ENCODE data around the gene KYAT1.
"Not testable (repeated sequence)": the region's sequence is repeated elsewhere in the genome, so short reads cannot be mapped to it uniquely, and the experiment has no call there.

KYAT1 gene

DNA sequence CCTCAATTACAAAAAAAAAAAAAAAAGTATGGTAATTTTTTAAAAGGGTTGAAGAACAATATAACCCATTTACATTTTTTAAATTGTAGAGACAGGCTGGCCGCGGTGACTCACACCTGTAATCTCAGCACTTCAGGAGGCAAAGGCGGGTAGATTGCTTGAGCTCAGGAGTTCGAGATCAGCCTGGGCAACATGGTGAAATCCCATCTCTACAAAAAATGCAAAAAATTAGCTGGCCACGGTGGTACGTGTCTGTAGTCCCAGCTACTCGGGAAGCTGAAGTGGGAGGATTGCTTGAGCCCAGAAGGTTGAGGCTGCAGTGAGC, 10.8 kb downstream of the KYAT1 start:
- not testable (repeated sequence) for H3K27me3 ChIP-seq (ENCODE audit: control insufficient read depth in 1 of 2, insufficient read depth in 2 of 2, low read length in 2 of 2); H3K9ac ChIP-seq (ENCODE audit: low read length); H3K4me1 ChIP-seq (ENCODE audit: insufficient read depth, low read length); H3K27ac ChIP-seq (ENCODE audit: low read depth, low read length); H3K36me3 ChIP-seq (ENCODE audit: insufficient read depth, low read length); H3K9me3 ChIP-seq (ENCODE audit: low read length); H3K4me3 ChIP-seq (ENCODE audit: low read depth in 1 of 2, low read length in 2 of 2)

DNA sequence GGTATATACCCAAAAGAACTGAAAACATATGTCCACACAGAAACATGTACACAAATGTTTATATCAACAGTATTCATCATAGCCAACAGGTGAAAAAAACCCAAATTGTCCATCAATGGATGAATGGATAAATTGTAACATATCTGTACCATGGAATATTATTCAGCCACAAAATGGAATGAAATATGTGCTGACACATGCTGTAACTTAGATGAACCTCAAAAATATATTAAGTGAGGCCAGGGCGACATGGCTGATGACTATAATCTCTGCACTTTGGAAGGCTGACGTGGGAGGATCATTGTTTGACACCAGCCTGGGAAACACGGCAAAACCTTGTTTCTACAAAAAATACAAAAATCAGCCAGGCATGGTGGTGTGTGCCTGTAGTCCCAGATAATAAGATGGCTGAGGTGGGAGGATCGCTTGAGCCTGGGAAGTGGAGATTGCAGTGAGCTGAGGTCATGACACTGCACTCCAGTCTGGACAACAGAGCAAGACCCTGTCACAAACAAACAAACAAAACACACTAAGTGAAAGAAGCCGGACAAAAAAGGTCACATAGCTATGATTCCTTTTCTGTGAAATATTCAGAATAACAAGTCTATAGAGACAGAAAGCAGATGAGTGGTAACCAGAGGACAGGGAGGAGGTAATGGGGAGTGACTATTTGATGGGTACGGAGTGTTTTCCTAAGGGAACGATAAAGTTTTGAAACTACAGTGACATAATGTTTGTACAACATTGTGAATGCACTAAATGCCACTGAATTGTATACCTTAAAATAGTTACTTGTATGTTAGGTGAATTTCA, 11.4 kb downstream of the KYAT1 start:
- Histone ChIP-seq H3K4me3 (ENCODE audit: low read depth in 1 of 2, low read length in 2 of 2) (no peak overlapping the region), H3K9me3 (ENCODE audit: low read length) (no peaks in the 10 kb centered on the region), H3K4me1 (ENCODE audit: insufficient read depth, low read length) (no peaks in the 10 kb centered on the region), H3K27ac (ENCODE audit: low read depth, low read length) (no peak overlapping the region), H3K36me3 (ENCODE audit: insufficient read depth, low read length) (no peaks in the 10 kb centered on the region), H3K9ac (ENCODE audit: low read length) (no peak overlapping the region), H3K27me3 (ENCODE audit: control insufficient read depth in 1 of 2, insufficient read depth in 2 of 2, low read length in 2 of 2) (no peaks in the 10 kb centered on the region)

- Histone ChIP-seq H3K27me3 (ENCODE audit: control insufficient read depth in 1 of 2, insufficient read depth in 2 of 2, low read length in 2 of 2) (no peaks in the 10 kb centered on the region), H3K9ac (ENCODE audit: low read length) (no peak overlapping the region), H3K9me3 (ENCODE audit: low read length) (no peaks in the 10 kb centered on the region), H3K4me1 (ENCODE audit: insufficient read depth, low read length) (no peaks in the 10 kb centered on the region), H3K27ac (ENCODE audit: low read depth, low read length) (no peak overlapping the region), H3K4me3 (ENCODE audit: low read depth in 1 of 2, low read length in 2 of 2) (no peak overlapping the region), H3K36me3 (ENCODE audit: insufficient read depth, low read length) (no peaks in the 10 kb centered on the region)
These were observed 18.1 kb downstream of the KYAT1 start for GRCh38 chr9:128863647-128864046.

DNA sequence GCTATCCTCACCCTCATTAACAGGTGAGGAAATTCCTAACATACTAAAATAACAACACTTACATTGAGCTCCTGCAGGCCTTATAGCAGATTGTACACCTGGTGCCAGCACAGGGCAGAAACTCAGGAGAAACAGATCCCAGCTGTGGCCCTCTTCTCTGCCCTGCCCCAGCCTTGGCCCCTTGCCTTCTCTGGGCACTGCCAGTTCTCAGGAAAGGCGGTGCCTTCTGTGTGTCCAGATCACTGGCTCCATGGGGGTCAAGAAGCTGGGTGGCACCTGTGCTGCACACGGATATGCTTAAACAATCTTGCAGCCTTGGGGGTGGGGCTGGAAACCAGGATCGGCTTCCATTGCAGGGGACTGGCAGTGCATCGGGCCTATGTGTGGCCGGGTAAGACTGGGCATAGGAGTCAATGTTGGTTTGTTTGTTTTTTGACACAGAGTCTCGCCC, 19.3 kb downstream of the KYAT1 start:
- Histone ChIP-seq H3K9ac (ENCODE audit: low read length) (no peak overlapping the region), H3K36me3 (ENCODE audit: insufficient read depth, low read length) (no peaks in the 10 kb centered on the region), H3K4me1 (ENCODE audit: insufficient read depth, low read length) (no peaks in the 10 kb centered on the region), H3K27ac (ENCODE audit: low read depth, low read length) (no peak overlapping the region), H3K27me3 (ENCODE audit: control insufficient read depth in 1 of 2, insufficient read depth in 2 of 2, low read length in 2 of 2) (no peaks in the 10 kb centered on the region), H3K4me3 (ENCODE audit: low read depth in 1 of 2, low read length in 2 of 2) (no peak overlapping the region), H3K9me3 (ENCODE audit: low read length) (no peaks in the 10 kb centered on the region)

DNA sequence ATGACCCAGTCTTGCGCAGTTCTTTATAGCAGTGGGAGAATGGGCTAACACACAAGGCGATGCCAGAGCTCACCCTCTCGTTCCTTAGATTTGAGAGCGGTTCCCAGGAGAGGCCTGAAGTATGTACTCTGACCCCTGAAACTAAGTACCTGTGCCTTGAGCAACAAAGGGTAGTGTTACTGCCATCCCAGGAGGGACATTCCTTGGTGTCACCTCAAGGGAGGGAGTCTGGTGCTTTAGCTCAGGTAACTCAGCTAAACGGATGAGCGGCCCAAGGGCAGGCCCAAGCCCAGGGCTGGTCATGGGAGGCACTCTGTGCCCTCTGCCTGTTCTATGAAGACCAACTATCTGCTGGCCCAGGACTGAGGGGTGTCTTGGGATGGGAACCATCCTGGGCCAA, 20.2 kb downstream of the KYAT1 start:
- no peaks in the 10 kb centered on the region for H3K9me3 ChIP-seq (ENCODE audit: low read length)
- H3K27me3 ChIP-seq (ENCODE audit: control insufficient read depth in 1 of 2, insufficient read depth in 2 of 2, low read length in 2 of 2), result no peaks in the 10 kb centered on the region
- no peak overlapping the region for H3K9ac ChIP-seq (ENCODE audit: low read length)
- H3K27ac ChIP-seq (ENCODE audit: low read depth, low read length), result no peak overlapping the region
- no peaks in the 10 kb centered on the region for H3K36me3 ChIP-seq (ENCODE audit: insufficient read depth, low read length)
- no peaks in the 10 kb centered on the region for H3K4me1 ChIP-seq (ENCODE audit: insufficient read depth, low read length)
- no peak overlapping the region for H3K4me3 ChIP-seq (ENCODE audit: low read depth in 1 of 2, low read length in 2 of 2)

DNA sequence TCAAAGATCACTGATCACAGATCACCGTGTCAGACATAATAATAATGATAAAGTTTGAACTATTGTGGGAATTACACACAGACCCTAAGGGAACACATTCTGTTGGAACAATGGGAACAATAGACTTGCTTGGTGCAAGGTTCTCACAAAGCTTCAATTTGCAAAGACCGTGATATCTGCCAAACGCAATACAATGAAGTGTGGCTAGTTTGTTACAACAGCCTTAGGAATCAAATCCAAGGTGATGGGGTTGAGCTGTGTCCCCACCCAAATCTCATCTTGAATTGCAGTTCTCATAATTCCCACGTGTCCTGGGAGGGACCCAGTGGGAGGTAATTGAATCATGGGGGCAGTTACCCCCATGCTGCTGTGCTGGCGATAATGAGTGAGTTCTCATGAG, 20.8 kb downstream of the KYAT1 start:
- Histone ChIP-seq H3K27me3 (ENCODE audit: control insufficient read depth in 1 of 2, insufficient read depth in 2 of 2, low read length in 2 of 2) (no peaks in the 10 kb centered on the region), H3K9me3 (ENCODE audit: low read length) (no peaks in the 10 kb centered on the region), H3K27ac (ENCODE audit: low read depth, low read length) (no peak overlapping the region), H3K36me3 (ENCODE audit: insufficient read depth, low read length) (no peaks in the 10 kb centered on the region), H3K4me1 (ENCODE audit: insufficient read depth, low read length) (no peaks in the 10 kb centered on the region), H3K4me3 (ENCODE audit: low read depth in 1 of 2, low read length in 2 of 2) (no peak overlapping the region), H3K9ac (ENCODE audit: low read length) (no peak overlapping the region)

DNA sequence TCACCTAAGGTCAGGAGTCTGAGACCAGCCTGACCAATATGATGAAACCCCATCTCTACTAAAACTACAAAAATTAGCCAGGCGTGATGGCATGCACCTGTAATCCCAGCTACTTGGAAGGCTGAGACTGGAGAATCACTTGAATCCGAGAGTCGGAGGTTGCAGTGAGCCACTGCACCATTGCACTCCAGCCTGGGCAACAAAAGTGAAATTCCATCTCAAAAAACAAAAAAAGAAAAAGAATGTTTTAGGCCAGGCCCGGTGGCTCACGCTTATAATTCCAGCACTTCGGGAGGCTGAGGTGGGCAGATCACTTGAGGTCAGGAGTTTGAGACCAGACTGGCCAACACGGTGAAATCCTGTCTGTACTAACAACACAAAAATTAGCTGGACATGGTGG, 23.3 kb downstream of the KYAT1 start:
- not testable (repeated sequence) for H3K27ac ChIP-seq (ENCODE audit: low read depth, low read length); H3K9me3 ChIP-seq (ENCODE audit: low read length); H3K27me3 ChIP-seq (ENCODE audit: control insufficient read depth in 1 of 2, insufficient read depth in 2 of 2, low read length in 2 of 2); H3K4me3 ChIP-seq (ENCODE audit: low read depth in 1 of 2, low read length in 2 of 2); H3K36me3 ChIP-seq (ENCODE audit: insufficient read depth, low read length); H3K4me1 ChIP-seq (ENCODE audit: insufficient read depth, low read length); H3K9ac ChIP-seq (ENCODE audit: low read length)

- not testable (repeated sequence) for H3K4me1 ChIP-seq (ENCODE audit: insufficient read depth, low read length); H3K27me3 ChIP-seq (ENCODE audit: control insufficient read depth in 1 of 2, insufficient read depth in 2 of 2, low read length in 2 of 2)
These were observed 27.3 kb downstream of the KYAT1 start for GRCh38 chr9:128854454-128854853.

DNA sequence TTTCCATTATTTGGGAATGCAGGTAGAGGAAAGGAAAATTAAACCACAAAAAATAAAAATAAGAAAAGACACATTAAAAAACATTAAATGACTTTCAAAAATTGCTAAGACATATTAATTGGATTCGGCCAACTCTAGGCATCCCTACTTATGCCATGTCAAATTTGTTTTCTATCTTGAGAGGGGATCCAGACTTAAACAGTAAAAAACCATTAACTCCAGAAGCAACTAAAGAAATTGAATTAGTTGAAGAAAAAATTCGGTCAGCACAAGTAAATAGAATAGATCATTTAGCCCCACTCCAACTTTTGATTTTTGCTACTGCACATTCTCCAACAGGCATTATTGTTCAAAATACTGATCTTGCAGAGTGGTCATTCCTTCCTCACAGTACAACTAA, 29.1 kb downstream of the KYAT1 start:
- not testable (repeated sequence) for H3K4me1 ChIP-seq (ENCODE audit: insufficient read depth, low read length); H3K27ac ChIP-seq (ENCODE audit: low read depth, low read length); H3K9me3 ChIP-seq (ENCODE audit: low read length); H3K4me3 ChIP-seq (ENCODE audit: low read depth in 1 of 2, low read length in 2 of 2); H3K9ac ChIP-seq (ENCODE audit: low read length); H3K27me3 ChIP-seq (ENCODE audit: control insufficient read depth in 1 of 2, insufficient read depth in 2 of 2, low read length in 2 of 2); H3K36me3 ChIP-seq (ENCODE audit: insufficient read depth, low read length)

More at GRCh38 chr9:128854454-128854853, 27.3 kb downstream of the KYAT1 start:
- H3K4me3 ChIP-seq (ENCODE audit: low read depth in 1 of 2, low read length in 2 of 2); H3K9ac ChIP-seq (ENCODE audit: low read length); H3K9me3 ChIP-seq (ENCODE audit: low read length); H3K36me3 ChIP-seq (ENCODE audit: insufficient read depth, low read length); H3K27ac ChIP-seq (ENCODE audit: low read depth, low read length): not testable (repeated sequence)

DNA sequence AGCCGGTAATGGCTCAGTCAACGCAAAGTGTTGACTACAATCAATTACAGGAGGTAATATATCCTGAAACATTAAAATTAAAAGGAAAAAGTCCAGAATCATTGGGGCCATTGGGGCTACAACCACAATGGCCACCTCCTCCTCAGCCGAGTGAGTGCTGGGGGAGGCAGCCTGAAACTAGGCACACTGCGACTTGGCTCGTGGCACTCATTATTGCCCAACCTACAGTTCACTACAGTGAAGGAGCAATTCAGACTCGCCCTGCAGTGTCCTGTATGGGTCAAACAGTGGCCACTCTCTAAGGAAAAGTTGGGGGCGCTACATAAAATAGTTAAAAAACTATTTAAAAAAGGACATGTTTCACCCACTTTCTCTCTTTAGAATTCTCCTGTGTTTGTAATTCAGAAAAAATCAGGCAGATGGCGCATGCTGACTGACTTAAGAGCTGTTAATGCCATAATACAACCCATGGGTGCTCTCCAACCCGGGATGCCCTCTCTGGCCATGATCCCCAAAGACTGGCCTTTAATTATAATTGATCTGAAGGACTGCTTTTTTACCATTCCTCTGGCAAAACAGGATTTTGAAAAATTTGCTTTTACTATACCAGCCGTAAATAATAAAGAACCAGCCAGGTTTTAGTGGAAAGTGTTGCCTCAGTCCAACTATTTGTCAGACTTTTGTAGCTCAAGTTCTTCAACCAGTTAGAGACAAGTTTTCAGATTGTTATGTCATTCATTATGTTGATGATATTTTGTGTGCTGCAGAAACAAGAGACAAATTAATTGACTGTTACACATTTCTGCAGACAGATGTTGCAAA, 29.8 kb downstream of the KYAT1 start:
- H3K27ac ChIP-seq (ENCODE audit: low read depth, low read length); H3K27me3 ChIP-seq (ENCODE audit: control insufficient read depth in 1 of 2, insufficient read depth in 2 of 2, low read length in 2 of 2); H3K9me3 ChIP-seq (ENCODE audit: low read length); H3K4me3 ChIP-seq (ENCODE audit: low read depth in 1 of 2, low read length in 2 of 2); H3K9ac ChIP-seq (ENCODE audit: low read length); H3K36me3 ChIP-seq (ENCODE audit: insufficient read depth, low read length); H3K4me1 ChIP-seq (ENCODE audit: insufficient read depth, low read length): not testable (repeated sequence)

DNA sequence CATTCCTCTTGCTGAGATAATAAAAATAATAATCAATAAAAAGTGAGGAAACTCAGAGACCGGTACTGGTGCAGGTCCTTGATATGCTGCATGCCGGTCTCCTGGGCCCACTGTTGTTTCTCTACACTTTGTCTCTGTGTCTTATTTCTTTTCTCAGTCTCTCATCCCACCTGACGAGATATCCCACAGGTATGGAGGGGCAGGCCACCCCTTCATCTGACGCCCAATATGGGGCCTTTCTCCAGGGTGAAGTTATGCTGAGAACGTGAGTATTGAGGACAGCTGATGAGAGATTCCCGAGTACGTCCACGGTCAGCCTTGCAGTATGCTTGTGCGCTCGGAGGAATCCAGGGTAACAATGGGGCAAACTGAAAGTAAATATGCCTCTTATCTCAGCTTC, 30.7 kb downstream of the KYAT1 start:
- not testable (repeated sequence) for H3K27ac ChIP-seq (ENCODE audit: low read depth, low read length); H3K9me3 ChIP-seq (ENCODE audit: low read length); H3K9ac ChIP-seq (ENCODE audit: low read length)

GRCh38 chr9:128847803-128848202, 33.9 kb downstream of the KYAT1 start:
- no peak overlapping the region for H3K27ac ChIP-seq (ENCODE audit: low read depth, low read length)
- H3K4me3 ChIP-seq (ENCODE audit: low read depth in 1 of 2, low read length in 2 of 2), result no peak overlapping the region
- H3K27me3 ChIP-seq (ENCODE audit: control insufficient read depth in 1 of 2, insufficient read depth in 2 of 2, low read length in 2 of 2), result no peaks in the 10 kb centered on the region
- no peaks in the 10 kb centered on the region for H3K36me3 ChIP-seq (ENCODE audit: insufficient read depth, low read length)
- H3K9me3 ChIP-seq (ENCODE audit: low read length), result no peaks in the 10 kb centered on the region
- H3K4me1 ChIP-seq (ENCODE audit: insufficient read depth, low read length), result no peaks in the 10 kb centered on the region
- no peak overlapping the region for H3K9ac ChIP-seq (ENCODE audit: low read length)

More for the DNA sequence above, 30.7 kb downstream of the KYAT1 start:
- not testable (repeated sequence) for H3K4me3 ChIP-seq (ENCODE audit: low read depth in 1 of 2, low read length in 2 of 2); H3K27me3 ChIP-seq (ENCODE audit: control insufficient read depth in 1 of 2, insufficient read depth in 2 of 2, low read length in 2 of 2); H3K36me3 ChIP-seq (ENCODE audit: insufficient read depth, low read length); H3K4me1 ChIP-seq (ENCODE audit: insufficient read depth, low read length)
